HepG2 (cell line): ENCODE data around the gene TNFAIP2. TPM values are rescaled to one million over a fixed set of nuclear protein-coding genes. Genes with fewer than 3 reads are reported as not detected.

ENCODE experiments used
- ARNTL ChIP-seq: sonication (generic); formaldehyde crosslinking; IDR thresholded peaks from 2 replicates; pipeline ENCODE4 v1.4.0; 2020; ENCODE audit warnings: mild to moderate bottlenecking, missing genetic modification reagents
- ELF4 ChIP-seq: sonication (generic); formaldehyde crosslinking; IDR thresholded peaks from 2 replicates; pipeline ENCODE4 v1.5.0; 2020; ENCODE audit warnings: missing genetic modification reagents, mild to moderate bottlenecking, moderate library complexity, borderline replicate concordance
- GABPB1 ChIP-seq: IDR thresholded peaks from 2 replicates; pipeline ENCODE4 v1.6.1; 2016; ENCODE audit warnings: mild to moderate bottlenecking, missing genetic modification reagents, moderate library complexity, missing compliant biosample characterization
- GFI1 ChIP-seq: sonication (generic); formaldehyde crosslinking; IDR thresholded peaks from 2 replicates; pipeline ENCODE4 v1.5.0; 2020; ENCODE audit warnings: missing genetic modification reagents, mild to moderate bottlenecking, borderline replicate concordance
- GLI4 ChIP-seq: sonication (generic); formaldehyde crosslinking; IDR thresholded peaks from 2 replicates; pipeline ENCODE4 v1.5.1; 2020; ENCODE audit warnings: missing genetic modification reagents, mild to moderate bottlenecking, moderate library complexity, borderline replicate concordance
- KAT8 ChIP-seq: IDR thresholded peaks from 2 replicates; pipeline ENCODE4 v1.6.1; 2016; ENCODE audit warnings: missing genetic modification reagents, missing compliant biosample characterization
- MAFF ChIP-seq: IDR thresholded peaks from 2 replicates; pipeline ENCODE4 v1.6.1; 2011; ENCODE audit warnings: low read depth, low read length, improper control_type of control experiment
- NCOA5 ChIP-seq: sonication (generic); formaldehyde crosslinking; IDR thresholded peaks from 2 replicates; pipeline ENCODE4 v1.4.0; 2020; ENCODE audit warnings: missing genetic modification reagents
- RAD51 ChIP-seq: fragments of 450-650 bp; IDR thresholded peaks from 2 replicates; pipeline ENCODE4 v1.6.1; 2016; ENCODE audit warnings: borderline replicate concordance
- SALL2 ChIP-seq: sonication (generic); formaldehyde crosslinking; IDR thresholded peaks from 2 replicates; pipeline ENCODE4 v1.8.1; 2023; ENCODE audit warnings: mild to moderate bottlenecking, missing genetic modification reagents, inconsistent platforms
- SIN3A ChIP-seq: IDR thresholded peaks from 2 replicates; pipeline ENCODE4 v1.6.1; 2011; ENCODE audit warnings: low read depth, mild to moderate bottlenecking, control low read depth, low read length, borderline replicate concordance
- SMAD3 ChIP-seq: sonication (generic); formaldehyde crosslinking; IDR thresholded peaks from 2 replicates; pipeline ENCODE4 v1.4.0; 2020; ENCODE audit warnings: missing genetic modification reagents
- SNRNP70 ChIP-seq: fragments of 200-400 bp; formaldehyde crosslinking; IDR thresholded peaks from 2 replicates; pipeline ENCODE4 v1.6.1; 2017; ENCODE audit warnings: mild to moderate bottlenecking, low read depth, low read length, moderate library complexity
- STAG1 ChIP-seq: sonication (generic); formaldehyde crosslinking; IDR thresholded peaks from 2 replicates; pipeline ENCODE4 v1.4.0; 2020; ENCODE audit warnings: missing genetic modification reagents
- SUZ12 ChIP-seq: fragments of 150-350 bp; IDR thresholded peaks from 2 replicates; pipeline ENCODE4 v1.6.1; 2014; ENCODE audit warnings: low read depth, low read length
- TFDP2 ChIP-seq: sonication (generic); formaldehyde crosslinking; IDR thresholded peaks from 2 replicates; pipeline ENCODE4 v1.4.0; 2020; ENCODE audit warnings: missing genetic modification reagents
- YEATS2 ChIP-seq: sonication (generic); formaldehyde crosslinking; IDR thresholded peaks from 2 replicates; pipeline ENCODE4 v1.4.0; 2020; ENCODE audit warnings: missing genetic modification reagents, borderline replicate concordance
- ZBTB21 ChIP-seq: sonication (generic); formaldehyde crosslinking; IDR thresholded peaks from 2 replicates; pipeline ENCODE4 v1.4.0; 2020; ENCODE audit warnings: missing genetic modification reagents
- ZFY ChIP-seq: sonication (generic); formaldehyde crosslinking; IDR thresholded peaks from 2 replicates; pipeline ENCODE4 v1.4.0; 2020; ENCODE audit warnings: missing genetic modification reagents
- ZNF121 ChIP-seq: sonication (generic); formaldehyde crosslinking; IDR thresholded peaks from 2 replicates; pipeline ENCODE4 v1.5.0; 2020; ENCODE audit warnings: mild to moderate bottlenecking, missing genetic modification reagents
- ZNF124 ChIP-seq: sonication (generic); formaldehyde crosslinking; IDR thresholded peaks from 2 replicates; pipeline ENCODE4 v1.4.0; 2020; ENCODE audit warnings: missing genetic modification reagents
- ZNF263 ChIP-seq: sonication (generic); formaldehyde crosslinking; IDR thresholded peaks from 2 replicates; pipeline ENCODE4 v1.4.0; 2020; ENCODE audit warnings: missing genetic modification reagents
- ZNF275 ChIP-seq: sonication (generic); formaldehyde crosslinking; IDR thresholded peaks from 2 replicates; pipeline ENCODE4 v1.8.0; 2022; ENCODE audit warnings: missing genetic modification reagents, mild to moderate bottlenecking, inconsistent platforms, borderline replicate concordance
- ZNF530 ChIP-seq: sonication (generic); formaldehyde crosslinking; IDR thresholded peaks from 2 replicates; pipeline ENCODE4 v1.5.0; 2020; ENCODE audit warnings: low read depth, mild to moderate bottlenecking, missing genetic modification reagents
- ZNF543 ChIP-seq: sonication (generic); formaldehyde crosslinking; IDR thresholded peaks from 2 replicates; pipeline ENCODE4 v1.4.0; 2020; ENCODE audit warnings: mild to moderate bottlenecking, missing genetic modification reagents
- ZNF557 ChIP-seq: sonication (generic); formaldehyde crosslinking; IDR thresholded peaks from 2 replicates; pipeline ENCODE4 v1.4.0; 2020; ENCODE audit warnings: missing genetic modification reagents
- ZNF563 ChIP-seq: sonication (generic); formaldehyde crosslinking; IDR thresholded peaks from 2 replicates; pipeline ENCODE4 v1.8.0; 2022; ENCODE audit warnings: mild to moderate bottlenecking, moderate library complexity, missing genetic modification reagents
- ZNF569 ChIP-seq: sonication (generic); formaldehyde crosslinking; IDR thresholded peaks from 2 replicates; pipeline ENCODE4 v1.5.0; 2020; ENCODE audit warnings: mild to moderate bottlenecking, missing genetic modification reagents, moderate library complexity, borderline replicate concordance
- ZNF577 ChIP-seq: sonication (generic); formaldehyde crosslinking; IDR thresholded peaks from 2 replicates; pipeline ENCODE4 v1.4.0; 2020; ENCODE audit warnings: mild to moderate bottlenecking, low read depth, missing genetic modification reagents, borderline replicate concordance
- ZNF850 ChIP-seq: sonication (generic); formaldehyde crosslinking; conservative IDR thresholded peaks from 2 replicates; pipeline ENCODE4 v1.9.0; 2021; ENCODE audit warnings: mild to moderate bottlenecking, missing genetic modification reagents
- ZZZ3 ChIP-seq: sonication (generic); formaldehyde crosslinking; IDR thresholded peaks from 2 replicates; pipeline ENCODE4 v1.4.0; 2020; ENCODE audit warnings: missing genetic modification reagents, mild to moderate bottlenecking, borderline replicate concordance
- polyA plus RNA-seq, 8 experiments: library from polyadenylated mRNA; depleted of rRNA in 3 of 8; stranded (reverse) in 7 of 8; unstranded in 1 of 8; fragments of >200 nt; fragmentation: Illumina TruSeq in 4 of 8; extraction: Trizol in 4 of 8; gene quantifications; 2 replicates each; pipeline versions ENCODE4 v1.2.1 to v1.2.3, GENCODE V29; 2011 to 2016; ENCODE audit warnings: low read depth in 4 of 8, missing spikeins in 1 of 8, mixed read lengths in 1 of 8; ENCODE audit not compliant: insufficient read depth in 1 of 8
- total RNA-seq, 5 experiments: library from RNA; depleted of rRNA; stranded (reverse); fragments of >200 nt; fragmentation: Illumina TruSeq; extraction: Trizol; gene quantifications; 2 replicates each; pipeline ENCODE4 v1.2.3, GENCODE V29; 2016; ENCODE audit warnings: low read depth in 1 of 5

TNFAIP2 gene
- total and polyA plus RNA-seq, 2 of the 13 experiments (the other 11 are each of a cell fraction or from before 2014, with no cell fraction given): 0.46 to 1.5 TPM

- no peak for TF ChIP-seq TFDP2 (CRISPR knock-in tag)
- TF ChIP-seq ZNF569: no peak
- TF ChIP-seq ZNF530: no peak
- TF ChIP-seq SMAD3: peak; percentile 44; the same call in 1 of the 2 replicates
- TF ChIP-seq SNRNP70: no peak
- peak; percentile 76; the same call in 1 of the 2 replicates for TF ChIP-seq SIN3A
- no peak for TF ChIP-seq ELF4 (CRISPR knock-in tag)
- no peak for TF ChIP-seq ZBTB21 (CRISPR knock-in tag)
- TF ChIP-seq ZZZ3 (CRISPR knock-in tag): no peak; the same call in 1 of the 2 replicates
- TF ChIP-seq ZNF124 (CRISPR knock-in tag): 0 out of 2 replicates have a peak, but pooled peaks have one; percentile 68
- no peak for TF ChIP-seq NCOA5
- peak; percentile 19; the same call in 1 of the 2 replicates for TF ChIP-seq ZNF263
- no peak; the same call in none of the 2 replicates for TF ChIP-seq ARNTL (CRISPR knock-in tag)
- no peak for TF ChIP-seq ZNF850 (CRISPR knock-in tag)
- TF ChIP-seq ZNF275 (CRISPR knock-in tag): peak; percentile 42; the same call in 1 of the 2 replicates
- TF ChIP-seq KAT8 (CRISPR knock-in tag): peak; percentile 62; the same call in 1 of the 2 replicates
- TF ChIP-seq ZNF563 (CRISPR knock-in tag): no peak; the same call in 1 of the 2 replicates
- TF ChIP-seq YEATS2: no peak; the same call in 1 of the 2 replicates
- TF ChIP-seq ZNF543: 0 out of 2 replicates have a peak, but pooled peaks have one; percentile 17
- TF ChIP-seq SUZ12: no peak
- TF ChIP-seq SALL2 (CRISPR knock-in tag): peak; percentile 89
- TF ChIP-seq RAD51: no peak
- TF ChIP-seq MAFF: no peak
- peak; percentile 89; the same call in 1 of the 2 replicates for TF ChIP-seq ZNF557
- no peak; the same call in 1 of the 2 replicates for TF ChIP-seq STAG1 (CRISPR knock-in tag)
- no peak for TF ChIP-seq GLI4 (CRISPR knock-in tag)
- peak; percentile 74 for TF ChIP-seq ZFY
- TF ChIP-seq GABPB1 (CRISPR knock-in tag): peak; percentile 75
- peak; percentile 86 for TF ChIP-seq GFI1
- TF ChIP-seq ZNF577 (CRISPR knock-in tag): no peak
- peak; percentile 32; the same call in 1 of the 2 replicates for TF ChIP-seq ZNF121 (CRISPR knock-in tag)
These were observed 24.1 kb upstream of the TNFAIP2 start (continued) for GRCh38 chr14:103099081-103099732.
